Stimulated activated effector memory CD8-positive, alpha-beta T cell treated with anti-CD3 and anti-CD28 coated beads, Interleukin-12 subunit alpha, Interleukin-12 subunit beta, amount 100 ng/mL, for 72 hours (primary cell): ENCODE data around the gene SORBS1.

Experiments
- ATAC-seq: fragments of 150-1000 bp; cut with Tn5 transposase; 2 replicates; pipeline ENCODE4 v1.10.0; 2021
- DNase-seq, 2 donors: peaks; one replicate each; pipeline ENCODE4 v3.0.0; 2021 to 2022; ENCODE audit warnings: low spot score in 2 of 2
- H3K27ac Mint-ChIP-seq: one replicate; pipeline ENCODE4 v1.8.0; 2022; ENCODE audit warnings: mild to moderate bottlenecking, mixed read lengths
- H3K36me3 Mint-ChIP-seq: one replicate; pipeline ENCODE4 v1.8.0; 2022; ENCODE audit warnings: mild to moderate bottlenecking, mixed read lengths
- H3K4me1 Mint-ChIP-seq: one replicate; pipeline ENCODE4 v1.8.0; 2022; ENCODE audit warnings: mixed read lengths
- H3K4me3 Mint-ChIP-seq: one replicate; pipeline ENCODE4 v1.8.0; 2022; ENCODE audit warnings: mild to moderate bottlenecking, mixed read lengths
- H3K9me3 Mint-ChIP-seq: one replicate; pipeline ENCODE4 v1.8.0; 2022; ENCODE audit warnings: mixed read lengths

SORBS1 gene

GRCh38 chr10:95264227-95265051 is 296.7 kb downstream of the SORBS1 start:
- H3K9me3 Mint-ChIP-seq, result no peaks in the 10 kb centered on the region
- no peaks in the 10 kb centered on the region for H3K36me3 Mint-ChIP-seq
- DNase-seq (no peak), ATAC-seq (no peak)
- no peaks in the 10 kb centered on the region for H3K4me1 Mint-ChIP-seq
- H3K27ac Mint-ChIP-seq, result no peak overlapping the region
- H3K4me3 Mint-ChIP-seq, result no peak overlapping the region

GRCh38 chr10:95263864-95264226 is 297.3 kb downstream of the SORBS1 start:
- Mint-ChIP-seq H3K4me3 (no peak overlapping the region), H3K9me3 (no peaks in the 10 kb centered on the region), H3K27ac (no peak overlapping the region), H3K4me1 (no peaks in the 10 kb centered on the region), H3K36me3 (no peaks in the 10 kb centered on the region)
- ATAC-seq (no peak), DNase-seq (no peak)

DNA sequence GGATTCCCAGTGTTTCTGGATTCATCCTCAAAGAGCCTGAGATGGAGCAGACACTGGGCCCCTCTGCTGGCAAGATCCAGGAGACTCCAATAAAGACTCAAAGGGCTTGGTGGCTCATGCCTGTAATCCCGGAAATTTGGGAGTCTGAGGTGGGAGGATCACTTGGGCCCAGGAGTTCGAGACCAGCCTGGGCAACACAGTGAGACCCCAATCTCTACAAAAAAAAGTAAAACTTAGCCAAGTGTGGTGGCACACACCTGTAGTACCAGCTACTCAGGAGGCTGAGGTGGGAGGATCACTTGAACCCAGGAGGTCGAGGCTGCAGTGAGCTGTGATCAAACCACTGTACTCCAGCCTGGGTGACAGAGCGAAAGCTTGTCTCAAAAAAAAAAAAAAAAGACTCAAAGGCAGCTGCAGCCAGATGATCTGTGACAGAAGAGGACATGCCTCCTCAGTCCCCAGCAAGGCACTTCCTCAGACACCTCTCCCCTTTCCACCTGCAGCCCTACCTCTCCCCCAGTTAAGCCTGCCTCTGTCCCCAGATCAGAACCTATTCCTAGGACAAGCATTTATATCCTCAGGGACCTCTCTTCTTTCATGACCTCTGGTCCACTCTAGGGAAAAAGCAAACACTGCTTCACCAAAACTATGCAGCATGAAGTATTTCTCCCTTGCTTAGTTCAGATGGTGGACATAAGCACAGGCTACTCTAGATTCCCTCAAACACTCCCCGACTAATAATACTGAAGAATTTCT is 298.2 kb downstream of the SORBS1 start:
- no peak overlapping the region for H3K4me3 Mint-ChIP-seq
- H3K4me1 Mint-ChIP-seq, result no peaks in the 10 kb centered on the region
- H3K36me3 Mint-ChIP-seq, result no peaks in the 10 kb centered on the region
- ATAC-seq (no peak), DNase-seq (no peak)
- H3K27ac Mint-ChIP-seq, result no peak overlapping the region
- no peaks in the 10 kb centered on the region for H3K9me3 Mint-ChIP-seq

DNA sequence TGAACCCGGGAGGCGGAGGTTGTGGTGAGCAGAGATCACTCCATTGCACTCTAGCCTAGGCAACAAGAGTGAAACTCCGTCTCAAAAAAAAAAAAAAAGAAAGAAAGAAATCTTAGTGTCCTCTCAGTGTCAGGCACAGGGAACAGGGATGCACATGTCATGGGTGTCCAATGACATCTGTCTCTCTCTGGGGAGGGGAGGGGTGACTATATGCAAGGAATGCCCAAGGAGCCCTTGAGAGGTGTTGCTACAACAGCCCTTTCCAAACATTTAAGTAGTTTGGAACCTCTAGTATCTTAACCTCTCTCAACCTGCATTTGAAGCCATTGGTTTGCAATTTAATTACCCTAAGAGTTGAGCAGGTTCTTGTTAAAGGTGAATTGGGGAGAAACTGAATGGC is 299.2 kb downstream of the SORBS1 start:
- Mint-ChIP-seq H3K36me3 (peaks cover 1% of the 10 kb centered on the region), H3K4me3 (no peak overlapping the region), H3K4me1 (no peaks in the 10 kb centered on the region), H3K9me3 (no peaks in the 10 kb centered on the region), H3K27ac (no peak overlapping the region)
- ATAC-seq, result no peak
- DNase-seq, result no peak
